Bronchial epithelial cell (primary cell): Measurements from ENCODE around the gene TUBA8. TPM values are rescaled to one million over a fixed set of nuclear protein-coding genes. Genes with fewer than 3 reads are reported as not detected.
"Not testable (repeated sequence)": the region's sequence is repeated elsewhere in the genome, so short reads cannot be mapped to it uniquely, and the experiment has no call there.

ENCODE experiments used
- DNase-seq: peaks from one replicate; pipeline ENCODE4 v3.0.0-alpha.2; 2010; ENCODE audit warnings: low read depth
- FAIRE-seq: peaks from 2 replicates; lab custom pipeline; 2011; peaks lifted over from hg19 to GRCh38; lab: Jason Lieb, UNC
- H3K27me3 ChIP-seq: 2 replicates; pipeline ENCODE4 v1.5.1; 2011; ENCODE audit warnings: low read length; ENCODE audit not compliant: control insufficient read depth, insufficient read depth
- H3K36me3 ChIP-seq: 2 replicates; pipeline ENCODE4 v1.5.1; 2011; ENCODE audit warnings: low read length; ENCODE audit not compliant: control insufficient read depth, insufficient read depth
- H3K4me3 ChIP-seq: 2 replicates; pipeline ENCODE4 v1.5.1; 2011; ENCODE audit warnings: mild to moderate bottlenecking, low read depth, low read length, control low read depth
- total RNA-seq: library from RNA; depleted of rRNA; stranded (reverse); fragments of >200 nt; gene quantifications from 2 replicates; pipeline ENCODE4 v1.2.1, GENCODE V29; 2014

Gene TUBA8
- total RNA-seq, 1 donor from 2014 or later = 0.26 TPM

- not testable (repeated sequence) for H3K27me3 ChIP-seq, H3K36me3 ChIP-seq, DNase-seq, H3K4me3 ChIP-seq
- FAIRE-seq = peak; percentile 90
These were observed 62.8 kb downstream of the TUBA8 start for GRCh38 chr22:18173441-18173840.

Other genes with a start within 250 kb of the TUBA8 start
- 13.4 and 13.6 TPM in 2 replicates for gene MICAL3, start 86.2 kb upstream of the TUBA8 start, total RNA-seq
- 11.8 and 12.4 TPM in 2 replicates for gene PEX26, start 32.8 kb upstream of the TUBA8 start, total RNA-seq
- 3.3 and 3.7 TPM in 2 replicates for gene USP18, start 39.4 kb downstream of the TUBA8 start, total RNA-seq